GM12801 (cell line): Measurements from ENCODE around the gene NFATC2.

Source experiments
- CTCF ChIP-seq: IDR thresholded peaks from one replicate; pipeline ENCODE4 v1.5.1; 2011; ENCODE audit warnings: control low read depth; ENCODE audit not compliant: insufficient read length; ENCODE audit errors: extremely low read depth

NFATC2 gene

DNA sequence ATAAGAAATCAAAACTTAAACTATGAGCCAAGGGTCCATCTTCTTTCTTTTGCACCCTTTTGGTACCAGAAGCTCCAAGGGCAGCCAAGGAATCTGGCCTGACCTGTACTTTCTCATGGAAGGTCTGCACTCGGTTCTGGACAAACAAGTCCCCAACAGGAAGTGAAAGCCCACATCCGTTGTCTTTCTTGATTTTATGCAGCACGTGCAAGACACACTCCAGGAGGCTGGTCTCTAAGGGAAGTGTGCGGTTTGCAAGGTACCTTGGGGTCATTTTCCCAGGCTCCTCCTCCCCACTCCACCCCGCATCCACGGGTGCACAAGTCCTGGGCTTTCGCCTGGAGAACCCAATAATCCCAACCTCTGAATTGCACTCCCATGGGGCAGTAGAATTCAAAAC lies 101.9 kb downstream of the NFATC2 start:
- TF ChIP-seq CTCF, result no peak

DNA sequence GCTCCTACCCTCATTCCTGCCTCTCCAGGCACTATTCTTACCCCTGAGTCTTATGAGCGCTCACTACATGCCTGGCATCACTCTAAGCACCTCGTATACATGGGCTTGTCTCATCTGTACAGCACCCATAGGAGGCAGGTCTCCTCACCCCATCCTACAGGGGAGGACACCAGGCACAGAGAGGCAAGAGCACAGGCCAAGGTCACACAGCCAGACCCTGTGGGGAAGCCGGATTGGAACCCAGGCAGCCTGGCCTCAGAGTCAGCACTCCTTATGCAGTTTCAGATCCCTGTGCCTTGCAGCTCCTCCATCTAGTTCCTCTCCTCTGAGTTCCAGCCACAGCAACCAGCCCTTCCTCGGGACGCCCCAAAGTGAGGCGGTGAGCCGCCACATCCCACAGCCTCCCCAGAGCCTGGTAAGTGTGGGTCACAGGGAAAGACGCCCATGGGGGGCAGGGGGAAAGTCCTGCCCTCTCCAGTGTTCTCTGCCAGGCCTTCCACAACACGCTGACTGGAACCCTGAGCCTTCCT lies 103.3 kb downstream of the NFATC2 start:
- no peak for TF ChIP-seq CTCF

- no peak for TF ChIP-seq CTCF
Measured at GRCh38 chr20:51438136-51438535, 104.4 kb downstream of the NFATC2 start.

DNA sequence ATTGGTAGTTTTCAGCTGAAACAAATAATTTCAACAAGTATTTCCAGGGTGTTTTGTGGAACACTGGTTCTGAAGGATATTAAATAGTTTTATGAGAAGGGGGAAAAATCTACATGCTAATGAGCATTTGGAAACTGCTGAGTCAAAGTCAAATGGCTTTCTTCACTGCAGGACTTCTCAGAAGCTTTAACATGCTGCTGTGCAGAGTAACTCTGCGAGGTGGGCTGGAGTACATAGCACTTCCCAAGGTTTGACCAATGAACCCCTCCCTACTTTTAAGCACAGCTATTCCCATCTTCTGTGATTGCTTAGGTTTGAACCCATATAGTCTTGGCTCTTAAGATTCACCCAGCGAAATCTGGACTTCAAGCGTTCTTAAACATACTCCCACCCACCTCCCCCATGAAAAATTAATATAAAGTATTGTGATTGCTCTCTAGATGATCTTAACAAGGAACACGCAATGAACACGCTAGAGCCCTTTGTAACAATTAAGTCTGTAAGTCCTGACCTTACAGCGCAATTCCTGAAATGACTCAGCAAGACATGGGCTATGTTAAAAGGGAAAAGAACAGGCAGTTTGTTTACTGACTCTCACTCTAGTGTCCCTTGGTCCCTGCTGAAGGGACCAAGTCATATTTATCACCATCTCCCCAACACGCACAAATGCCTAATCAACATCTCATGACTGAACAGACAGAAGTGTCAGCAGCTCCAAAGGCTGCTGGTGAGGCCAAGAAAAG lies 105.2 kb downstream of the NFATC2 start:
- no peak for TF ChIP-seq CTCF

GRCh38 chr20:51434580-51435247 lies 107.8 kb downstream of the NFATC2 start:
- no peak for TF ChIP-seq CTCF

- TF ChIP-seq CTCF, result no peak
Measured at GRCh38 chr20:51434026-51434425, 108.5 kb downstream of the NFATC2 start.

DNA sequence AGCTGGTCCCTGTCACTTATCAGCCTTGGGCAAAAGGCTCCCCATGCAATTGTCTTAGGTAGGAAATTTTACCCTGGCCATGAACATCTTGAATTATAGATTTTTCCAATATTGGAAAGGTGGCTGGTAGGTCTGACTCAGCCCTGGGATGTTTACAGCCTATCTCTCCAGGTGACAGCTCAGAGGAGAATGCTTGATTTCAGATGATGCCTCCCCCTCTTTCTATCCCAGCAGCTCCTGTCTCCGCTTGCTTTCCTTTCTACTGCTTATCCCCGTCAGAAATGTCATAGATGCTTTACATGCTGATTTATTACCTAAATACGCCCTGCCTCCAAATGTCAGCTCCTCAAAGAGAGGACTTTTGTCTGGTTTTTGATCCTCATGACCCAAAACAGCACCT lies 109.6 kb downstream of the NFATC2 start:
- TF ChIP-seq CTCF, result no peak
